CD4-positive, alpha-beta T cell (primary cell): ENCODE results near the gene GPNMB. TPM values are rescaled to one million over a fixed set of nuclear protein-coding genes. Genes with fewer than 3 reads are reported as not detected.
A peak's percentile ranks its signal among the peaks of the same experiment; 100 is the strongest.

Source experiments
- ATAC-seq: fragments of 200-7000 bp; cut with Tn5 transposase; one replicate; pipeline ENCODE4 v1.10.0; 2022; ENCODE audit warnings: mild to moderate bottlenecking; ENCODE audit not compliant: poor library complexity
- CTCF ChIA-PET: fragments of 350-600 bp; sonication (Branson Sonifier 250); formaldehyde crosslinking; loops from one replicate; lab custom pipeline; 2021; ENCODE audit warnings: antibody characterized with exemption, inconsistent platforms; lab: Charles Lee
- POLR2A ChIA-PET: fragments of 350-600 bp; sonication (Branson Sonifier 250); formaldehyde crosslinking; loops from one replicate; lab custom pipeline; 2021; ENCODE audit warnings: antibody characterized with exemption, inconsistent platforms; lab: Charles Lee
- DNase-seq, 14 experiments: peaks; one replicate each; pipeline ENCODE4 v3.0.0-alpha.2; 2013 to 2020; ENCODE audit warnings: mixed read lengths in 2 of 14
- H3K27ac ChIP-seq, 2 donors: one replicate each; pipeline versions ENCODE4 v1.5.1 to v1.7.0; 2013; ENCODE audit warnings: low read length in 2 of 2, low read depth in 1 of 2, mild to moderate bottlenecking in 1 of 2
- H3K27me3 ChIP-seq, 2 experiments: 1 replicate in 1 of 2; 2 replicates in 1 of 2; pipeline versions ENCODE4 v1.6.1 to v1.7.0; 2013; ENCODE audit warnings: low read length in 2 of 2, control low read depth in 1 of 2, mild to moderate bottlenecking in 1 of 2, moderate library complexity in 1 of 2; ENCODE audit not compliant: insufficient read depth in 2 of 2, control insufficient read depth in 1 of 2
- H3K36me3 ChIP-seq: one replicate; pipeline ENCODE4 v1.6.1; 2013; ENCODE audit warnings: low read length, control low read depth; ENCODE audit not compliant: insufficient read depth
- H3K4me1 ChIP-seq: one replicate; pipeline ENCODE4 v1.6.1; 2013; ENCODE audit warnings: low read length, control low read depth; ENCODE audit not compliant: insufficient read depth
- H3K4me3 ChIP-seq: one replicate; pipeline ENCODE4 v1.5.1; 2013; ENCODE audit warnings: mild to moderate bottlenecking, low read length, moderate library complexity
- H3K9me3 ChIP-seq, 2 experiments: 1 replicate in 1 of 2; 2 replicates in 1 of 2; pipeline versions ENCODE4 v1.6.1 to v1.7.0; 2013; ENCODE audit warnings: low read length in 2 of 2, mild to moderate bottlenecking in 2 of 2, control low read depth in 1 of 2, moderate library complexity in 1 of 2; ENCODE audit not compliant: control insufficient read depth in 1 of 2, insufficient read depth in 1 of 2
- H3K27ac Mint-ChIP-seq: one replicate; pipeline ENCODE4 v1.8.0; 2020; ENCODE audit warnings: mixed read lengths
- H3K27me3 Mint-ChIP-seq: one replicate; pipeline ENCODE4 v1.8.0; 2021; ENCODE audit warnings: mixed read lengths
- H3K36me3 Mint-ChIP-seq: one replicate; pipeline ENCODE4 v1.8.0; 2021; ENCODE audit warnings: low read depth, mixed read lengths
- H3K4me1 Mint-ChIP-seq: one replicate; pipeline ENCODE4 v1.8.0; 2021; ENCODE audit warnings: low read depth, mixed read lengths
- H3K4me3 Mint-ChIP-seq: one replicate; pipeline ENCODE4 v1.8.0; 2020; ENCODE audit warnings: mild to moderate bottlenecking, mixed read lengths
- H3K9me3 Mint-ChIP-seq: one replicate; pipeline ENCODE4 v1.8.0; 2020; ENCODE audit warnings: mixed read lengths
- CTCF ChIP-seq: fragments of 200-600 bp; IDR thresholded peaks from one replicate; pipeline ENCODE4 v1.8.0; 2022; ENCODE audit warnings: antibody characterized with exemption, mild to moderate bottlenecking
- intact Hi-C, 2 experiments: fragments of 100-400 bp; cut with DNase I in 1 of 2; cut with micrococcal nuclease in 1 of 2; formaldehyde crosslinking; loops; one replicate each; pipeline versions ENCODE4 v1.15.1 to v1.9.0; 2023 to 2025; cut with DNase I, micrococcal nuclease
- total RNA-seq, 174 experiments: library from RNA in 2 of 174; stranded (reverse) in 2 of 174; gene quantifications; one replicate each; pipeline ENCODE4 v1.2.3 and lab custom pipeline; 2021 to 2026

The GPNMB gene
- total RNA-seq, 2 experiments from 2014 or later, result not detected

GRCh38 chr7:23276376-23276775, 29.8 kb downstream of the GPNMB start:
- Mint-ChIP-seq H3K4me3 (no peak overlapping the region), H3K27me3 (peaks cover 4% of the 10 kb centered on the region), H3K4me1 (peaks cover 9% of the 10 kb centered on the region), H3K36me3 (no peaks in the 10 kb centered on the region), H3K9me3 (no peaks in the 10 kb centered on the region), H3K27ac (no peak overlapping the region)
- CTCF ChIA-PET, result interaction anchor here (1.5 kb wide), 1 partner anchor 187 kb away, joined by 3 read pairs; no protein-coding TSS in a partner anchor
- H3K27ac ChIP-seq, result no peak overlapping the region
- peaks cover 8% of the 10 kb centered on the region for H3K4me1 ChIP-seq
- no peaks in the 10 kb centered on the region for H3K9me3 ChIP-seq
- ATAC-seq (no peak), DNase-seq (no peak)
- no peak for TF ChIP-seq CTCF
- no peaks in the 10 kb centered on the region for H3K36me3 ChIP-seq
- POLR2A ChIA-PET, result no interaction called here
- H3K4me3 ChIP-seq, result no peak overlapping the region
- intact Hi-C loops, result loop anchor here (5.0 to 10.0 kb wide), 4 partner anchors 78 to 1388 kb away; partner anchors contain the start of gene NUP42 (in 1 of the 2)
- H3K27me3 ChIP-seq, result no peaks in the 10 kb centered on the region

- H3K4me3 Mint-ChIP-seq, result no peak overlapping the region
- ChIA-PET POLR2A (interaction anchor here (1.3 kb wide), 1 partner anchor 22 kb away, joined by 3 read pairs; no protein-coding TSS in a partner anchor), CTCF (interaction anchor here (1.0 kb wide), 1 partner anchor 21 kb away, joined by 3 read pairs; no protein-coding TSS in a partner anchor)
- no peak overlapping the region for H3K27ac ChIP-seq
- H3K9me3 ChIP-seq, result no peaks in the 10 kb centered on the region
- no peak for ATAC-seq
- peaks cover 9% of the 10 kb centered on the region for H3K4me1 Mint-ChIP-seq
- DNase-seq, result no peak
- H3K36me3 ChIP-seq, result no peaks in the 10 kb centered on the region
- H3K4me3 ChIP-seq, result no peak overlapping the region
- no peaks in the 10 kb centered on the region for H3K27me3 ChIP-seq
- no peaks in the 10 kb centered on the region for H3K9me3 Mint-ChIP-seq
- H3K27ac Mint-ChIP-seq, result no peak overlapping the region
- TF ChIP-seq CTCF, result no peak
- H3K4me1 ChIP-seq, result peaks cover 8% of the 10 kb centered on the region
- intact Hi-C loops, result loop anchor here (1.0 to 10.0 kb wide), 5 partner anchors 78 to 1388 kb away; partner anchors contain the start of gene NUP42 (in 1 of the 2)
- no peaks in the 10 kb centered on the region for H3K36me3 Mint-ChIP-seq
- peaks cover 4% of the 10 kb centered on the region for H3K27me3 Mint-ChIP-seq
Measured at GRCh38 chr7:23276947-23277346, 30.4 kb downstream of the GPNMB start.

- peaks cover 8% of the 10 kb centered on the region for H3K4me1 ChIP-seq
- peak; percentile 83 for TF ChIP-seq CTCF
- H3K27ac Mint-ChIP-seq, result no peak overlapping the region
- CTCF ChIA-PET, result interaction anchor here (1.0 kb wide), 1 partner anchor 21 kb away, joined by 3 read pairs; no protein-coding TSS in a partner anchor
- POLR2A ChIA-PET, result interaction anchor here (1.3 kb wide), 1 partner anchor 21 kb away, joined by 3 read pairs; no protein-coding TSS in a partner anchor
- no peak overlapping the region for H3K4me3 ChIP-seq
- intact Hi-C loops, result loop anchor here (1.0 to 10.0 kb wide), 5 partner anchors 77 to 1387 kb away; partner anchors contain the start of gene NUP42 (in 1 of the 2)
- DNase-seq (peak in 5 of 14 experiments; percentile 15 to 79 (median 67)), ATAC-seq (peak; percentile 60)
- H3K4me3 Mint-ChIP-seq, result no peak overlapping the region
- H3K27me3 ChIP-seq, result no peaks in the 10 kb centered on the region
- peaks cover 9% of the 10 kb centered on the region for H3K4me1 Mint-ChIP-seq
- no peaks in the 10 kb centered on the region for H3K27me3 Mint-ChIP-seq
- no peaks in the 10 kb centered on the region for H3K36me3 Mint-ChIP-seq
- H3K27ac ChIP-seq, result no peak overlapping the region
- H3K9me3 ChIP-seq, result no peaks in the 10 kb centered on the region
- no peaks in the 10 kb centered on the region for H3K9me3 Mint-ChIP-seq
- no peaks in the 10 kb centered on the region for H3K36me3 ChIP-seq
Measured at GRCh38 chr7:23277359-23277989, 30.9 kb downstream of the GPNMB start.
